ENCODE results near the gene SPATA12.

Gene SPATA12

GRCh38 chr3:57120451-57121174 is 60.1 kb downstream of the SPATA12 start:
- ATAC-seq = no peak

All from activated CD4-positive, CD25-positive, alpha-beta regulatory T cell treated with anti-CD3 and anti-CD28 coated beads, Interleukin-2, amount 50 U/mL, for 24 hours (primary cell).